Measurements from ENCODE around the gene ULK1. TPM values are rescaled to one million over a fixed set of nuclear protein-coding genes. Genes with fewer than 3 reads are reported as not detected.
"Not testable (repeated sequence)": the region's sequence is repeated elsewhere in the genome, so short reads cannot be mapped to it uniquely, and the experiment has no call there.

ULK1 gene
- total and polyA plus RNA-seq, 4 donors: 15.4 to 32.8 (median 22.8) TPM

- no peaks in the 10 kb centered on the region for H3K27me3 ChIP-seq (ENCODE audit: control insufficient read depth in 3 of 3, insufficient read depth in 3 of 3, low read length in 2 of 3)
- peaks cover 0 to 9% (median 6%) of the 10 kb centered on the region in 5 donors for H3K4me1 ChIP-seq (ENCODE audit: control insufficient read depth in 5 of 5, insufficient read depth in 5 of 5, low read length in 5 of 5)
- no peak for DNase-seq
- TF ChIP-seq CTCF (IDR thresholded peaks at IDR 0.05; ENCODE audit: control extremely low read depth, extremely low read depth): no peak
- no peak overlapping the region for H3K4me3 ChIP-seq
- H3K36me3 ChIP-seq (ENCODE audit: control insufficient read depth in 4 of 4, insufficient read depth in 4 of 4, low read length in 4 of 4): peaks cover 0 to 10% (median 1%) of the 10 kb centered on the region in 4 donors
- H3K9me3 ChIP-seq (ENCODE audit: control insufficient read depth in 4 of 4, insufficient read depth in 3 of 4, low read length in 3 of 4): peaks cover 0 to 4% (median 0%) of the 10 kb centered on the region in 4 donors
- H3K9ac ChIP-seq (ENCODE audit: insufficient read depth in 1 of 2, low read length in 2 of 2): no peak overlapping the region
- peak overlapping the region in 1 of 2 donors; percentile 38 for H3K27ac ChIP-seq (ENCODE audit: low read depth in 1 of 2, low read length in 1 of 2)
- 52 to 56% methylated on average over 1 of the region's 1 CpG for WGBS, 2 donors
- ATAC-seq (ENCODE audit: insufficient read depth, low FRiP score): no peak
Measured at GRCh38 chr12:131948166-131948712, 53.8 kb downstream of the ULK1 start.

- not testable (repeated sequence) for H3K4me1 ChIP-seq (ENCODE audit: control insufficient read depth in 5 of 5, insufficient read depth in 5 of 5, low read length in 5 of 5); H3K4me3 ChIP-seq; H3K9ac ChIP-seq (ENCODE audit: insufficient read depth in 1 of 2, low read length in 2 of 2); H3K9me3 ChIP-seq (ENCODE audit: control insufficient read depth in 4 of 4, insufficient read depth in 3 of 4, low read length in 3 of 4); DNase-seq; H3K36me3 ChIP-seq (ENCODE audit: control insufficient read depth in 4 of 4, insufficient read depth in 4 of 4, low read length in 4 of 4); ATAC-seq (ENCODE audit: insufficient read depth, low FRiP score); H3K27me3 ChIP-seq (ENCODE audit: control insufficient read depth in 3 of 3, insufficient read depth in 3 of 3, low read length in 2 of 3)
- 39 to 41% methylated on average over 23 of the region's 23 CpGs for WGBS, 2 donors
- H3K27ac ChIP-seq (ENCODE audit: low read depth in 1 of 2, low read length in 1 of 2): peak overlapping the region; percentile 62 to 68
Measured at GRCh38 chr12:131948713-131949430, 54.5 kb downstream of the ULK1 start.

GRCh38 chr12:131949431-131950181, 55.2 kb downstream of the ULK1 start, which contains the start of gene EP400:
EP400 (plus strand) TSS chr12:131949942; CDS start chr12:131960620, 10,678 bp downstream.
- Histone ChIP-seq H3K27me3 (ENCODE audit: control insufficient read depth in 3 of 3, insufficient read depth in 3 of 3, low read length in 2 of 3) (no peaks in the 10 kb centered on the region), H3K4me1 (ENCODE audit: control insufficient read depth in 5 of 5, insufficient read depth in 5 of 5, low read length in 5 of 5) (peaks cover 0 to 9% (median 6%) of the 10 kb centered on the region in 5 donors), H3K27ac (ENCODE audit: low read depth in 1 of 2, low read length in 1 of 2) (peak within 1 kb of the TSS; percentile 83 to 87), H3K9ac (ENCODE audit: insufficient read depth in 1 of 2, low read length in 2 of 2) (peak within 1 kb of the TSS in 1 of 2 donors; percentile 63), H3K36me3 (ENCODE audit: control insufficient read depth in 4 of 4, insufficient read depth in 4 of 4, low read length in 4 of 4) (peaks cover 0 to 2% (median under 1%) of the 10 kb centered on the region in 4 donors), H3K9me3 (ENCODE audit: control insufficient read depth in 4 of 4, insufficient read depth in 3 of 4, low read length in 3 of 4) (peaks cover 0 to 2% (median 0%) of the 10 kb centered on the region in 4 donors), H3K4me3 (peak within 1 kb of the TSS; percentile 96)
- TF ChIP-seq CTCF (IDR thresholded peaks at IDR 0.05; ENCODE audit: control extremely low read depth, extremely low read depth): peak; percentile 35
- WGBS, 2 donors: 2% methylated on average over 69 to 97 of the region's 97 CpGs
- ATAC-seq (ENCODE audit: insufficient read depth, low FRiP score): peak; percentile 100
- DNase-seq: peak; percentile 93 to 97 (median 94)
